DND-41 (cell line): ENCODE results near the gene ARHGEF25.

Experiments
- ATAC-seq: fragments of 200-7000 bp; cut with Tn5 transposase; 3 replicates; pipeline ENCODE4 v1.9.1; 2021; ENCODE audit warnings: low read depth; ENCODE audit not compliant: insufficient read depth
- DNase-seq: peaks from one replicate; pipeline ENCODE4 v3.0.0-alpha.2; 2020
- H2AFZ ChIP-seq: 2 replicates; pipeline ENCODE4 v1.6.0; 2012; ENCODE audit warnings: low read depth, low read length
- H3K27ac ChIP-seq: 2 replicates; pipeline ENCODE4 v1.5.1; 2012; ENCODE audit warnings: low read length, inconsistent platforms
- H3K27me3 ChIP-seq: fragments of 200-600 bp; sonication (generic); 2 replicates; pipeline ENCODE4 v1.6.0; 2012; ENCODE audit warnings: low read length, mild to moderate bottlenecking, inconsistent platforms; ENCODE audit not compliant: insufficient read depth, poor library complexity
- H3K36me3 ChIP-seq: 2 replicates; pipeline ENCODE4 v1.5.1; 2012; ENCODE audit warnings: low read length, inconsistent platforms; ENCODE audit not compliant: insufficient read depth
- H3K4me1 ChIP-seq: 2 replicates; pipeline ENCODE4 v1.5.1; 2012; ENCODE audit warnings: mild to moderate bottlenecking, low read length; ENCODE audit not compliant: insufficient read depth
- H3K4me2 ChIP-seq: 2 replicates; pipeline ENCODE4 v1.6.0; 2012; ENCODE audit warnings: mild to moderate bottlenecking, moderate library complexity, low read length, inconsistent platforms; ENCODE audit not compliant: insufficient read depth
- H3K4me3 ChIP-seq, 2 experiments: fragments of 200-600 bp in 1 of 2; shearing (Covaris generic) in 1 of 2; 2 replicates each; pipeline ENCODE4 v1.5.1; 2012 to 2016; ENCODE audit warnings: inconsistent platforms in 2 of 2, low read length in 2 of 2, mild to moderate bottlenecking in 2 of 2, low read depth in 1 of 2, moderate library complexity in 1 of 2
- H3K79me2 ChIP-seq: 2 replicates; pipeline ENCODE4 v1.6.0; 2012; ENCODE audit warnings: low read length, inconsistent platforms; ENCODE audit not compliant: insufficient read depth
- H3K9ac ChIP-seq: 2 replicates; pipeline ENCODE4 v1.6.0; 2012; ENCODE audit warnings: low read depth, mild to moderate bottlenecking, inconsistent platforms, low read length, moderate library complexity
- H3K9me3 ChIP-seq: 2 replicates; pipeline ENCODE4 v1.5.1; 2012; ENCODE audit warnings: low read length, moderate library complexity, mild to moderate bottlenecking, inconsistent platforms; ENCODE audit not compliant: insufficient read depth, severe bottlenecking
- H4K20me1 ChIP-seq: 2 replicates; pipeline ENCODE4 v1.6.0; 2012; ENCODE audit warnings: low read length; ENCODE audit not compliant: insufficient read depth
- CTCF ChIP-seq: IDR thresholded peaks from 2 replicates; pipeline ENCODE4 v1.5.1; 2012; ENCODE audit warnings: borderline replicate concordance, low read length, moderate library complexity, mild to moderate bottlenecking; ENCODE audit not compliant: poor library complexity, severe bottlenecking; ENCODE audit errors: extremely low read depth
- EZH2 ChIP-seq: IDR thresholded peaks from 3 replicates; pipeline ENCODE4 v1.6.1; 2012; ENCODE audit warnings: borderline replicate concordance, low read depth, mild to moderate bottlenecking, moderate library complexity, low read length, inconsistent platforms; ENCODE audit not compliant: severe bottlenecking

ARHGEF25 gene

DNA sequence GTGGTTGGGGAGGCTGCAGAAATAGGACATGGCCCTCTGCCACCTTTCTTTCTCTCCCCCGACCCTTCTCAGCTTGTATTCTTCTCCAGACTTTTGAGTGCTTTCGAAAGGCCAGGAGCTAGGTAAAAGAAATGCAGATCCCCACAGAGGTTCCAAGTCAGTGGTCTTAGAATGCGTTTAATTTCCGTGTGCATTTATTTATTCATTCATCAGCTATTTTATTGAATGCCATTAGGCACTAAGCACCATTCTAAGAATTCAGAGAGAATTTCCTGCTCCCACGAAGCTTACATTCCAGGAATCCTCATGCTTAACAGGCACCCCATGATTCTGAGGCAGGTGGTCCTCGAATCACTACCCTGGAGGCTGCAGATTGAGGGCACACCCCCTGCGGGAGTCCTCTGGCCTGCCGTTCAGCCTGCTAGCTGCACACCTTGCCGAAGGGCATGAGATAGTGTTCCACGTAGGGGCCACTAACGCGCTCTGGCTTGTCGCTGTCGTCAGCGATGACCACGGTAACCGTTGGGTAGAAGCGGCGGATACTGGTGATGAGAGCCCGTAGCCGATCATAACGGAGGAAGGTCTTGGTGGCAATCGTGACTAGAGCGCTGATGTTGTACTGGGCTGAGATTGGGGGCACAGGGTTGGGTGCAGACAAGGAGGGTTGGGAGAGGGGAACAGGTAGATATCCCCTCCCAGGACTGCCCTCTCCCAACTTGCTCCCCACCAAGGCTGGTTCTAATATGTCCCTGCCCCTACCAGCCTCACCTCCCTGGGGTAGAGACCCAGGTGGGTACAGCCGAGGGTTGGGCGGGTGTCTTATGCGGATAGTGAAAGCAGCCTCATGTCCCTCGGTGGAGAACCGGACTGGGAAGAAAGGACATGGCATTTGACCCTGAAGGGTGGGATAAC, 17.3 kb downstream of the ARHGEF25 start:
- no peak for DNase-seq

DNA sequence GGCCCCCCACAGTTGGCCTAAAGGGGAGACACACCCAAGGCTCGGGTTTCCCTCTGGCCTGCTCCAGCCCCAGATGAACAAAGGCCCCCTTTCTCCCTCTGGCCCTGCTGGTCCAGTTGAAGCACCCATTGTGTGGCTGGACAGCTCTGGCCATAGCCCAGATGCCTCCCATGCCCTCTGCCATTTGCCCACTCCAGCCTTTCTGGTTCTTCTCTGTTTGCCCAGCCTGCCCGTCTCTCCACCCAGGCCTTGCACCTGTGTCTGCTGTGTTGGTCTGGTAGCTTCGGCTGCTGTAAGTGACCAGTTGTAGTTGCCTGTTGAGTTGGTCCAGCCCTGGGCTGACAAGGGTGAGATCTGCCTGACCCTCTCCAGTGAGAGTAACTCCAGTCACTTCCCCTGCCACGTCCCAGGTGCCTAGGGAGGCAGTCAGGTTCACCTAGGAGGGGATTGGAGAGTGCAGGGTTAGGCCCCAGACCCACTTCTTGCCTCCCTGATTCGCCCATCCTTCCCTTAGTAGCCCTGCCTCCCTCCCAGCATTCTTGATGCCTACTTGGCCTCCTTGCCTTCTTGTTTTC, 18.7 kb downstream of the ARHGEF25 start:
- H3K36me3 ChIP-seq, result no peaks in the 10 kb centered on the region
- no peak for ATAC-seq
- H3K4me1 ChIP-seq, result no peaks in the 10 kb centered on the region
- H4K20me1 ChIP-seq, result no peaks in the 10 kb centered on the region
- no peak overlapping the region for H2AFZ ChIP-seq
- H3K9ac ChIP-seq, result no peak overlapping the region
- H3K4me3 ChIP-seq, result no peak overlapping the region
- H3K4me2 ChIP-seq, result no peak overlapping the region
- no peaks in the 10 kb centered on the region for H3K27me3 ChIP-seq
- H3K27ac ChIP-seq, result no peak overlapping the region
- no peaks in the 10 kb centered on the region for H3K9me3 ChIP-seq
- no peak for DNase-seq
- no peak for TF ChIP-seq CTCF
- TF ChIP-seq EZH2, result no peak
- H3K79me2 ChIP-seq, result no peaks in the 10 kb centered on the region

More for the DNA sequence above, 17.3 kb downstream of the ARHGEF25 start:
- no peak overlapping the region; the same call in 1 of the 2 replicates for H2AFZ ChIP-seq
- H3K27me3 ChIP-seq, result peaks cover 8% of the 10 kb centered on the region
- H3K27ac ChIP-seq, result no peak overlapping the region
- no peaks in the 10 kb centered on the region for H3K79me2 ChIP-seq
- H3K36me3 ChIP-seq, result no peaks in the 10 kb centered on the region
- H3K4me1 ChIP-seq, result no peaks in the 10 kb centered on the region
- no peak for ATAC-seq
- H3K9ac ChIP-seq, result no peak overlapping the region
- no peak overlapping the region for H3K4me2 ChIP-seq
- TF ChIP-seq EZH2, result no peak
- no peak for TF ChIP-seq CTCF
- no peak overlapping the region for H3K4me3 ChIP-seq
- H4K20me1 ChIP-seq, result no peaks in the 10 kb centered on the region
- no peaks in the 10 kb centered on the region for H3K9me3 ChIP-seq

DNA sequence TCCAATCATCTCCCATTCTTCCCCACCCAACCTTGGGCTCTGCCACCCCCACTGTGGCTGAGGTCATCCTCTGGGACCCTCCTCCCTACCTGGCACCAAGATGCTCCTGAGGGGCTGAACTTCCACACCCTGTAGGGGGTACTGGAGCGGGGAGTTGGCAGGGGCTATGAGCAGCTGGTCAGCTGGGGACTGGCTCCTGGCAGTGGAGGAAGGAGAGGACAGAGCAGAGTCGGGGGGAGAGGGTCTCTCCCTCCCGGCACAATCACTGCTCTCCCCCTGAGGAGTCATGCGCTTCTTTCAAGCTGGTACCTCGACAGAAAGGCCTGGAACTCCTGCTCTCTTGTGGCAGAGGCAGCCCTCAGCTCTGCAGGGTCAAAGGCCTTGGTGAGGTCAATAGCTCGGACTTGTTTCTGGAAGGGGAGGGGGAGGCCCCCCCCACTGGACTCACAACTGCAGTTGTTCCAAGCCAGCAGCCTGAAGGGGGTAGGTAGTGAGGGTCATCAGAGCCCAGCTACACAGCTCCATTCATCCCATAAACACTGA, 19.7 kb downstream of the ARHGEF25 start:
- no peak overlapping the region for H2AFZ ChIP-seq
- no peaks in the 10 kb centered on the region for H3K36me3 ChIP-seq
- no peak overlapping the region for H3K4me3 ChIP-seq
- no peaks in the 10 kb centered on the region for H3K4me1 ChIP-seq
- H3K4me2 ChIP-seq, result no peak overlapping the region
- H3K79me2 ChIP-seq, result no peaks in the 10 kb centered on the region
- no peaks in the 10 kb centered on the region for H3K27me3 ChIP-seq
- no peak overlapping the region for H3K9ac ChIP-seq
- TF ChIP-seq EZH2, result no peak
- no peak for TF ChIP-seq CTCF
- H3K9me3 ChIP-seq, result no peaks in the 10 kb centered on the region
- DNase-seq (no peak), ATAC-seq (no peak)
- no peak overlapping the region for H3K27ac ChIP-seq
- H4K20me1 ChIP-seq, result no peaks in the 10 kb centered on the region
